DLD1 (cell line): ENCODE data around the gene BRD7.

Experiments used
- in situ Hi-C: cut with HindIII; loops from 2 replicates; pipeline ENCODE4 v1.10.0; 2017; ENCODE audit warnings: low sequenced_read_pairs

Gene BRD7

GRCh38 chr16:50275428-50276325, 93.1 kb downstream of the BRD7 start:
- in situ Hi-C loops: no loop called here

GRCh38 chr16:50275098-50275415, 93.7 kb downstream of the BRD7 start:
- in situ Hi-C loops: no loop called here

GRCh38 chr16:50274326-50275097, 94.3 kb downstream of the BRD7 start:
- in situ Hi-C loops: no loop called here

- in situ Hi-C loops: no loop called here
Measured at GRCh38 chr16:50273888-50274325, 94.9 kb downstream of the BRD7 start.

- in situ Hi-C loops: no loop called here
Measured at GRCh38 chr16:50273382-50273690, 95.5 kb downstream of the BRD7 start.

GRCh38 chr16:50272687-50273381, 96.0 kb downstream of the BRD7 start:
- in situ Hi-C loops: no loop called here

- in situ Hi-C loops: no loop called here
Measured at GRCh38 chr16:50272111-50272571, 96.6 kb downstream of the BRD7 start.

- in situ Hi-C loops: no loop called here
Measured at GRCh38 chr16:50271148-50272041, 97.4 kb downstream of the BRD7 start.

GRCh38 chr16:50270510-50271147, 98.2 kb downstream of the BRD7 start:
- in situ Hi-C loops: no loop called here

- in situ Hi-C loops: no loop called here
Measured at GRCh38 chr16:50269769-50270509, 98.8 kb downstream of the BRD7 start.

- in situ Hi-C loops: no loop called here
Measured at GRCh38 chr16:50269061-50269705, 99.6 kb downstream of the BRD7 start.

- in situ Hi-C loops: no loop called here
Measured at GRCh38 chr16:50268352-50268751, 100.4 kb downstream of the BRD7 start.

GRCh38 chr16:50267651-50268050, 101.1 kb downstream of the BRD7 start:
- in situ Hi-C loops: no loop called here

- in situ Hi-C loops: no loop called here
Measured at GRCh38 chr16:50267151-50267631, 101.6 kb downstream of the BRD7 start.

- in situ Hi-C loops: no loop called here
Measured at GRCh38 chr16:50266337-50267091, 102.3 kb downstream of the BRD7 start, which contains the start of gene ADCY7. ADCY7 (plus strand) TSS chr16:50266551; CDS start chr16:50288180, 21,629 bp downstream.
